ENCODE results near the gene RPTOR.
"Not testable (repeated sequence)": the region's sequence is repeated elsewhere in the genome, so short reads cannot be mapped to it uniquely, and the experiment has no call there.

Gene RPTOR

DNA sequence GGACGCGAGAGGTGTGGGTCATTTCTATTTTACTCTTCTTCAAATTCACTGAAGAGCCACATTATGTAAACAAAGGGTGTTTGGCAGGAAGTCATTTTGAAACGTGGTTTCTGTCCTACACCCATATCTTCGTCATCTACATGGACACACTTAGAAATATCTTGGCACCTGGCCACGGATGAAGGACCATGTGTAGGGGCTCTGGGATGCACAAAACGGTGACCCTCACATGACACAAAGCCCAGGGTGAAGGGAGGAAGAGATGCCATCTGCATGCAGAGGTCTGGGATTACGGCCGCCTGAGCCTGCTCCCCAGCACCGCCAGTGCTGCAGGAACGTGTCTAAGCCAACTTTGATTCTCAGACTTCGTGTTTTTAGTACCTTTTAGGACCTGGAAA is 316.8 kb downstream of the RPTOR start:
- no peak for DNase-seq (ENCODE audit: low spot score)

DNA sequence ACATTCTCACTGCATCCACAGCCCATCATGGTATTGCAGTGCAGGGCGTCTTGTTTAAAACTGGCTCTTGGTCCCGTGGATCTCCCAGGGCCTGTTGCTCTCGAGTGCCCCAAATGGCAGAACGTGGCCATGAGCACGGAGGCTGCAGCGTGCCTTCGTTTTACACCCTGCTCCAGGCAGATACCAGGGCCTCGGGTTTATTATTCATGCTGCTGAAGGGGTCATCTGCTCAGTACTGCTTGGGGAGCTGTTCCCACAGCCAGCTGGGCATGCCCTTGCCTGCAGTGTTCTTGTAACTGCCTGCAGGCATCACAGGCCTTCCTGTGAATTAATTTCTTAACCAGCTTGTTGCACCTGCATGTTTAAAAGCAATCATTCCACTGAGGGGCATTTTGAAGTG is 317.3 kb downstream of the RPTOR start:
- no peak for DNase-seq (ENCODE audit: low spot score)

GRCh38 chr17:80862481-80862961 is 317.9 kb downstream of the RPTOR start:
- DNase-seq (ENCODE audit: low spot score): no peak

- DNase-seq (ENCODE audit: low spot score): no peak
Observed at GRCh38 chr17:80862978-80863377, 318.3 kb downstream of the RPTOR start.

GRCh38 chr17:80863626-80864025 is 319.0 kb downstream of the RPTOR start:
- no peak for DNase-seq (ENCODE audit: low spot score)

DNA sequence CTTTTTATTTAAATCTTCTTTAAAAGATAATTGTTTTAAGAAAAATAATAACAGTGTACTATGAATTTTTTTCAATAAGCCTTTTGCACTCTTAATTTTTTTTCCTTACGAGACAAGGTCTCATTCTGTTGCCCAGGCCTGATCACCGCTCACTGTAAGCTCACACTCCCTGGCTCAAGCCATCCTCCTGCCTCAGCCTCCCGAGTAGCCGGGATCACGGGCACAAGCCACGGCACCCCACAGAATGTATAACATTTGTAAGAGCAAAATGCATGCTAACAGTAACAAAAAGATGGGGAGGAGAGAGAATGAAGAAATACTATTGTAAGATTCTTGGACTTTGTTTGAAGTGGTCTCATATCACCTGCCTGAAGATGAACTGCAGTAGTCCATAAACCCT is 320.1 kb downstream of the RPTOR start:
- no peak for DNase-seq (ENCODE audit: low spot score)

- peak; percentile 84 for DNase-seq (ENCODE audit: low spot score)
Observed at GRCh38 chr17:80866050-80866793, 321.6 kb downstream of the RPTOR start.

DNA sequence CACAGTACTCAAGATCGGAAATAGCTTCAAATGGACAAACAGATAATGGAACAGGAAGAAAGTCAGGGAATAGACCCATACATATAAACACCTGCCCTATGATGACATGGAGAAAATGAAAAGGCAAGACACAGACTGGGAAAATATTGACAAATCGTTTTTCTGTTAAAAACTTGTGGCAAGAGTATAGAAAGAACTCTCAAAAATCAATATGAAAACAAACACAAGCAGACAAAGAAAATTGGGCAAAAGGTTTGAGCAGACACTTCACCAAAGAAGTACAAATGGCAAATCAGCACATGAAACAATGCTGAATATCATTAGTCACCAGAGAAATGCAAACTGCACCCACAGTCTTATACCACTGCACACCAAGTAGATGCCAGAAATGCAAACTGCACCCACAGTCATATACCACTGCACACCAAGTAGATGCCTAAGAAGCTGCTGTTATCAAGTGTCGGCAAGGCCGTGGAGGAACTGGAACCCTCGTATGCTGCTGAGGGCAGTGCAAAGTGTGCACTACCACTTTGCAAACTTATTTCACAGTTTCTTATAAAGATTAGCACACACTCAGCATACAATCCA is 323.5 kb downstream of the RPTOR start:
- no peak for DNase-seq (ENCODE audit: low spot score)

- no peak for DNase-seq (ENCODE audit: low spot score)
Observed at GRCh38 chr17:80869481-80870145, 325.0 kb downstream of the RPTOR start.

GRCh38 chr17:80870401-80870800 is 325.8 kb downstream of the RPTOR start:
- no peak for DNase-seq (ENCODE audit: low spot score)

GRCh38 chr17:80871341-80871740 is 326.7 kb downstream of the RPTOR start:
- no peak for DNase-seq (ENCODE audit: low spot score)

GRCh38 chr17:80872001-80872500 is 327.4 kb downstream of the RPTOR start:
- DNase-seq (ENCODE audit: low spot score): no peak

DNA sequence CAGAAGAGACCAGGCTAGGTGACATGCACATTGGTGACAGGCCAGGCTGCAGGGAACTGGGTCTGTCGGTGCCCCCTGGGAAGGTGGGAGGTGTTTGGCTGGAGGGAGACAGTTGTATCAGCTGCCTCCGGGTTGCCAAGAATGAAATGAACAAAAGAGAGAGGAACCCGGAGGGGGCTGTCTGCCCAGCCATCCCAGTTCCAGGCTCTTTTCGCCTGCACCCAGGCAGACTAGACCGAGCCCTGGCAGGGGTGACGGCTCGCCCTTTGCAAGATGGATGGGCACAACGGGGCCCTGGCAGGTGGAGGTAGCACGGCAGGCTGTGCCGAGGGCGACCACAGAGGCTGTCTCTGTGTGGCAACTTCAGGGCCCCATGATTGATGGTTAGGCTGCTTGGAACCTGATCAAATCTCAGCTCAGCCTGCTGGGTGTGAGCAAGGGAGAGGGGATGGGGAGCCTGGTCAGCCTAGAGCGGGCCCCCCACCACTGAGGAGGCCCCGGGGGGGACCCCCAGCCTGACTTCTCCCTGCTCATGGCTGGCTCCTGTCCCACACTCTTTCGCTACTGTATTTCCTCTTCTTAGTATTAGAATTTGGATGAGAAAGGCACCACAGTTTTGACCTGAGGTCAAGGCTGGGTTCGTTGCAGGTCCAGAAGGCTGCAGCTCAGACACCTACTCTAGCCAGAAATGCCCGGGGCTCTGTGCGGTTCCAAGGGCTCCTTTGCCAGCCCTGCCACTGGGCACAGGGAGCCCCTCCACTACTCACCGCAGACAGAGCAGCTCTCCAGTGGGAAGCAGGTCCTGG is 328.1 kb downstream of the RPTOR start:
- DNase-seq (ENCODE audit: low spot score): no peak

DNA sequence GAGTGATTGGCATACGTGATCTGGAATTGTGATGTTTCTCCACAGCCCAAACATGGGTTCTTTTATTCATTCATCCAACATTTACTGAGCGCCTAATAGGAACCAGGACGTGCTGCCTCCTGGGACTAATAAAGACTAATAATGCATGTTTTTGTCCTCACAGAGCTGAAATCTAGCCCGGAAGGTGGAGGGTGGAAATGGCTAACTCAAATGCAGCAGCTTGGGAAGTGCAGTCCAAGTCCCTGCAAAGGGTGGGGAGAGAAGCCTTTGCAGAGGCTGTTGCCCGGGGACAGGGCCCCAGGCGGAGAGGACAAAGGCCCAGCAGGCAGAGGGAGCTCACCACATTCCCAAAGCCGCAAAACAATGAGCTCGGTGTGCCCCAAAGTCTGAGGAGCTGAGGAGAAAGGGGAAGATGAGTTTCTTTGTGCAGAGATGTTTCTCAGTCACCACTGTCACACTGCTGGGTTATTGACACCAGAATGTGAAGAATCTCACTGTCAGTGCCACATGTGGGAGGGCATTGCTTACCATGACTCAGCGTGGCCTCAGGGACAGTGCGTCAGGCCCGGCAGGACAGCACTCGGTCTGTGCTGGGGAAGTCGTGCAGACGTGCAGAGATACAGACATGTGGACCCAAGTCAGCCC is 328.8 kb downstream of the RPTOR start:
- no peak for DNase-seq (ENCODE audit: low spot score)

DNA sequence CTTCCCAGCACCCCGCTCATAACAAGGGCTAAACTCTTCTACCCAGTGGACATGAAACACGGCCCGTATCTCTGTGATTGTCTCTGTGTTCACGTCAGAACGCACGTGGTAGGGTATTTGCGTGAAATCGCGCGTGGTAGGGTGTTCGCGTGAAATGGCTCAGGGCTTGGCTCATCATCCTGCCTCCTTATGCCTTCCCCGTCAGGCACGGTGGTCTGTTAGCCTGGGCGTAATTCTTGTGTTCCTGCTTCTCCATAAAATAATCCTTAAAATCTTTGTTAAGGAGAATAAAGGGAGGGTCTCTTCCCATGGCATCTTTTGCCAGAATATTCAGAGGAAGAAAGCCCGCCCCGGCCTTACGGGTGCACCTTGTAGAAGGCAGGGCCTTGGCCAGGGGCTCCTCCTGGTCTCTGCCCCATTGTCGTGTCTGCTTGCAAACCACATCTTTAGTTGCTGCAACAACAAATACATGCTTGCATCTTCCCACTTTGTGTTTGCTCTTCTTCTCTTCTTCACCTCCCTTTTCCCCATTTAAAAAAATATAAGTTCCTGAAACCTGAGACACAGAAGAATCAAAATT is 330.3 kb downstream of the RPTOR start:
- no peak for DNase-seq (ENCODE audit: low spot score)

DNA sequence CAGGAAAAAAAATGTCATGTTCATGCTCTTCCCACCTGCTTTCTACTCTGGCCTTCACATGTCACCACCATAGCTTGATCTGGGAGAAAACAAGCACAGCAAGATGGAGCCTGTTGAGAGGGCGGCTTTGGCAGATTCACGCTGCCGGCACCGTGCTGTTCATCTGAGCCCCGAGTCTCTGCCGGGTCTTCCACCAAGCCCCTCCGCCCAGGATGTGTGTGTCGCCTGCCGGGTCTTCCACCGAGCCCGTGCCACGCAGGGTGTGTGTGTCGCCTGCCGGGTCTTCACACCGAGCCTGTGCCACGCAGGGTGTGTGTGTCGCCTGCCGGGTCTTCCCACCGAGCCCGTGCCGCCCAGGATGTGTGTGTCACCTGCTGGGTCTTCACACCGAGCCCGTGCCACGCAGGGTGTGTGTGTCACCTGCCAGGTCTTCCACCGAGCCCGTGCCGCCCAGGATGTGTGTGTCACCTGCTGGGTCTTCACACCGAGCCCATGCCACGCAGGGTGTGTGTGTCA is 330.9 kb downstream of the RPTOR start:
- not testable (repeated sequence) for DNase-seq (ENCODE audit: low spot score)

- not testable (repeated sequence) for DNase-seq (ENCODE audit: low spot score)
Observed at GRCh38 chr17:80876456-80876949, 331.9 kb downstream of the RPTOR start.

DNA sequence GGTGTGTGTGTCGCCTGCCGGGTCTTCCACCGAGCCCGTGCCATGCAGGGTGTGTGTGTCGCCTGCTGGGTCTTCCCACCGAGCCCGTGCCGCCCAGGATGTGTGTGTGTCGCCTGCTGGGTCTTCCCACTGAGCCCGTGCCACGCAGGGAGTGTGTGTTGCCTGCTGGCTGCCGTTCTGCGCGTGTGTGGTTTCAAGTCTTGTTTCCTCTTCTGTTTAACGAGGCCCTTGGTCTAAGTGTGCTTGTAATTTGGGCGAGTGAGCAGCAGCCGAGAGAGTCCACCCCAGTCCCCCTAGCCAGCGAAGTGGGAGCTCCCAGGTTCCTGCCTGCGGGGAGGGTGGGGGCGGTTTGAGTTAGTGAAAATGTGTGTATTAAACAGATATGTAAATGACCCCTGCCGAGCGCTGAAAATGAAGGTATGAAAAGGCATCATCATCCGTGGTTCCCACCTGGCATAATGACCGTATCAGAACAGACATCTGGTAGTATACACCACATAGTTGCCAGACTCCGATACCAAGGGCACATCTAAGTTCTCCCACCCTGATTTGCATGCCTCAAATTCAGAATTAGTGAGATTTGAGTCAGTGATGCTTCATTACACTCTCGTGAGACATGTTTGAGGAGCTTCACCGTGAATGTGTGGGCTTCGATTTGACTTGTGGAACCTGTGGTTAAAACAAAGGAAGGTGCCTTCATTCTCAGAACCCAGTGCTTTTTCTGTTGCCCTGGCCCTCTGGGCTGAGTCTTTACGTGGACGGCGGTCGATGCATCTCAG is 332.5 kb downstream of the RPTOR start:
- DNase-seq (ENCODE audit: low spot score): no peak

GRCh38 chr17:80877729-80878303 is 333.2 kb downstream of the RPTOR start:
- no peak for DNase-seq (ENCODE audit: low spot score)
